SU-DHL-6 (cell line): ENCODE data around the gene SIRPG.

ENCODE experiments used
- H2AFZ ChIP-seq: fragments of 200-600 bp; sonication (generic); 2 replicates; pipeline ENCODE4 v1.6.1; 2014; ENCODE audit warnings: low read depth, mild to moderate bottlenecking, moderate library complexity, mixed read lengths, antibody characterized with exemption, low read length; ENCODE audit not compliant: severe bottlenecking
- H3F3A ChIP-seq: fragments of 200-600 bp; shearing (Covaris generic); 2 replicates; pipeline ENCODE4 v1.6.0; 2016; ENCODE audit warnings: antibody characterized with exemption, mild to moderate bottlenecking; ENCODE audit not compliant: insufficient read depth
- H3K27ac ChIP-seq: fragments of 200-600 bp; sonication (generic); 2 replicates; pipeline ENCODE4 v1.5.1; 2016; ENCODE audit warnings: low read depth, mild to moderate bottlenecking, low read length, moderate library complexity, mixed read lengths
- H3K27me3 ChIP-seq: fragments of 200-600 bp; sonication (generic), shearing (Covaris generic); 2 replicates; pipeline ENCODE4 v1.6.0; 2014; ENCODE audit warnings: mild to moderate bottlenecking, low read length
- H3K36me3 ChIP-seq: fragments of 200-600 bp; sonication (generic); 2 replicates; pipeline ENCODE4 v1.6.1; 2014; ENCODE audit warnings: mild to moderate bottlenecking, low read length, mixed read lengths
- H3K4me2 ChIP-seq: fragments of 300-600, 200-600 bp; shearing (Covaris generic), sonication (generic); 2 replicates; pipeline ENCODE4 v1.6.0; 2014; ENCODE audit warnings: low read length, low read depth, mild to moderate bottlenecking; ENCODE audit not compliant: poor library complexity, severe bottlenecking
- H3K4me3 ChIP-seq: fragments of 200-600 bp; sonication (generic); 2 replicates; pipeline ENCODE4 v1.5.1; 2014; ENCODE audit warnings: antibody characterized with exemption, low read length, mild to moderate bottlenecking, mixed read lengths; ENCODE audit not compliant: insufficient read depth, poor library complexity, severe bottlenecking
- H3K79me2 ChIP-seq: fragments of 200-600 bp; sonication (generic); 2 replicates; pipeline ENCODE4 v1.6.1; 2014; ENCODE audit warnings: mild to moderate bottlenecking, low read length, moderate library complexity; ENCODE audit not compliant: insufficient read depth
- H3K9ac ChIP-seq: fragments of 200-600 bp; sonication (generic); 2 replicates; pipeline ENCODE4 v1.7.0; 2014; ENCODE audit warnings: mild to moderate bottlenecking, low read length
- H3K9me2 ChIP-seq: fragments of 200-600 bp; sonication (generic); replicated peaks from 2 replicates; pipeline ENCODE4 v1.6.1; 2014; ENCODE audit warnings: low read length; ENCODE audit not compliant: insufficient read depth
- H3K9me3 ChIP-seq: fragments of 200-600 bp; sonication (generic); 2 replicates; pipeline ENCODE4 v1.6.1; 2014; ENCODE audit warnings: low read length, mixed read lengths; ENCODE audit not compliant: insufficient read depth
- H4K20me1 ChIP-seq: fragments of 200-600 bp; sonication (generic); 2 replicates; pipeline ENCODE4 v1.6.1; 2014; ENCODE audit warnings: low read depth, mild to moderate bottlenecking, antibody characterized with exemption, low read length, moderate library complexity, mixed read lengths
- CTCF ChIP-seq: fragments of 200-600 bp; sonication (generic); IDR thresholded peaks from one replicate; pipeline ENCODE4 v1.5.1; 2017; ENCODE audit warnings: antibody characterized with exemption, mild to moderate bottlenecking, low read length, moderate library complexity; ENCODE audit not compliant: insufficient read depth, poor library complexity, severe bottlenecking
- EZH2phosphoT487 ChIP-seq: fragments of 200-600 bp; sonication (generic), shearing (Covaris generic); conservative IDR thresholded peaks from 2 replicates; pipeline ENCODE4 v1.6.1; 2018; ENCODE audit warnings: mild to moderate bottlenecking, antibody characterized with exemption, low read length, moderate library complexity, mixed read lengths

The SIRPG gene

GRCh38 chr20:1689721-1690120 is 32.1 kb upstream of the SIRPG start:
- H2AFZ ChIP-seq, result no peak overlapping the region
- H3K4me2 ChIP-seq, result no peak overlapping the region
- no peaks in the 10 kb centered on the region for H3F3A ChIP-seq
- no peaks in the 10 kb centered on the region for H4K20me1 ChIP-seq
- H3K9me3 ChIP-seq, result no peaks in the 10 kb centered on the region
- no peak overlapping the region for H3K27ac ChIP-seq
- H3K4me3 ChIP-seq, result no peak overlapping the region
- H3K27me3 ChIP-seq, result no peaks in the 10 kb centered on the region
- no peaks in the 10 kb centered on the region for H3K79me2 ChIP-seq
- TF ChIP-seq EZH2phosphoT487 (no peak), CTCF (no peak)
- H3K36me3 ChIP-seq, result no peaks in the 10 kb centered on the region
- no peak overlapping the region for H3K9ac ChIP-seq
- no peaks in the 10 kb centered on the region for H3K9me2 ChIP-seq

- TF ChIP-seq CTCF (no peak), EZH2phosphoT487 (no peak)
- no peaks in the 10 kb centered on the region for H3K9me2 ChIP-seq
- no peaks in the 10 kb centered on the region for H4K20me1 ChIP-seq
- H3K9ac ChIP-seq, result no peak overlapping the region
- no peaks in the 10 kb centered on the region for H3K27me3 ChIP-seq
- no peaks in the 10 kb centered on the region for H3K9me3 ChIP-seq
- H3F3A ChIP-seq, result no peaks in the 10 kb centered on the region
- no peak overlapping the region for H3K27ac ChIP-seq
- H2AFZ ChIP-seq, result no peak overlapping the region
- no peaks in the 10 kb centered on the region for H3K36me3 ChIP-seq
- H3K79me2 ChIP-seq, result no peaks in the 10 kb centered on the region
- H3K4me2 ChIP-seq, result no peak overlapping the region
- no peak overlapping the region for H3K4me3 ChIP-seq
Observed at GRCh38 chr20:1688886-1689538, 31.4 kb upstream of the SIRPG start.

- Histone ChIP-seq H2AFZ (no peak overlapping the region), H3K9me2 (no peaks in the 10 kb centered on the region), H3K4me3 (no peak overlapping the region), H3K79me2 (no peaks in the 10 kb centered on the region), H3K36me3 (no peaks in the 10 kb centered on the region), H4K20me1 (no peaks in the 10 kb centered on the region), H3K9ac (no peak overlapping the region), H3K27me3 (no peaks in the 10 kb centered on the region), H3K4me2 (no peak overlapping the region), H3K9me3 (no peaks in the 10 kb centered on the region), H3F3A (no peaks in the 10 kb centered on the region), H3K27ac (no peak overlapping the region)
- no peak for TF ChIP-seq CTCF
- TF ChIP-seq EZH2phosphoT487, result no peak
Observed at GRCh38 chr20:1687053-1687452, 29.5 kb upstream of the SIRPG start.
